K562 (cell line): ENCODE data around the gene DNPEP.

Source experiments
- BACH1 ChIP-seq: fragments of 200-800 bp; sonication (Bioruptor generic); IDR thresholded peaks from 2 replicates; pipeline ENCODE4 v1.6.1; 2016; ENCODE audit warnings: missing genetic modification characterization, missing compliant biosample characterization
- CHCHD3 ChIP-seq: fragments of 250-450 bp; sonication (Bioruptor Pico); IDR thresholded peaks from 2 replicates; pipeline ENCODE4 v2.1.2; 2022; ENCODE audit warnings: mild to moderate bottlenecking
- FOXM1 ChIP-seq, 2 experiments: fragments of 450-650 bp in 1 of 2; sonication (generic) in 1 of 2; formaldehyde crosslinking in 1 of 2; IDR thresholded peaks; 2 replicates each; pipeline versions ENCODE4 v1.6.1 to v1.9.0; 2017 to 2022; ENCODE audit warnings: low read depth in 2 of 2, mild to moderate bottlenecking in 2 of 2, missing genetic modification reagents in 1 of 2, moderate library complexity in 1 of 2
- KDM1A ChIP-seq, 2 experiments: fragments of 450-650 bp; IDR thresholded peaks; 2 replicates each; pipeline ENCODE4 v1.6.1; 2016; ENCODE audit warnings: mild to moderate bottlenecking in 2 of 2
- MEIS2 ChIP-seq: fragments of 450-650 bp; IDR thresholded peaks from 2 replicates; pipeline ENCODE4 v1.6.1; 2014; ENCODE audit warnings: mild to moderate bottlenecking; ENCODE audit not compliant: partially characterized antibody
- ZNF561 ChIP-seq: fragments of 450-650 bp; formaldehyde crosslinking; conservative IDR thresholded peaks from 2 replicates; pipeline ENCODE4 v1.4.0; 2020; ENCODE audit warnings: mild to moderate bottlenecking, moderate library complexity

DNA sequence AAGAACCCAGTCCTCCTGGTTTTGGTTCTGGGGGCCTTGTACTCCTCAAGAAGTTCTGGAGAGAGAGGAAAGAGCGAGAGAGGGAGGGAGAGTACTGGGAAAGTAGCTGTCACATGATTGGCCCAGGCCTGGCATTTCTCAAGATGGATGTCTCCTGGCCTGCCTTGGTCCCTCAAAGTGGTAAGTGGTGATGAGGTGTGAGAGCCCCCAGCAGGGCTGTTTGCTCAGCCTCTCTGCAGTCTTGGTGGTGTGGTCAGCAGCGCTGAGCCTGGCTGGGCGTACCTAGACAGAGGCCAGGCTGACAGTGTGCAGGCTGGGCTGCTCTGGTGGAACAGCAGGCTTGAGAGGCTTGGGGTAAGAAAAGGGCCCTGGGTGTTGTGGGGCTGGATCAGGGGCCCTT, 49.4 kb upstream of the DNPEP start:
- no peak for TF ChIP-seq CHCHD3 (CRISPR knock-in tag)
- no peak for TF ChIP-seq ZNF561 (CRISPR knock-in tag)
- no peak for TF ChIP-seq MEIS2
- TF ChIP-seq BACH1 (tag): no peak
- TF ChIP-seq KDM1A (IDR thresholded peaks at IDR 0.05): no peak
- no peak for TF ChIP-seq FOXM1 (IDR thresholded peaks at IDR 0.05; ENCODE audit: low read depth)
- no peak for TF ChIP-seq FOXM1 (CRISPR knock-in tag; IDR thresholded peaks at IDR 0.05; ENCODE audit: low read depth)
